CD8-positive, alpha-beta memory T cell (primary cell): ENCODE measurements around the gene TXNIP. TPM values are rescaled to one million over a fixed set of nuclear protein-coding genes. Genes with fewer than 3 reads are reported as not detected.
A peak's percentile ranks its signal among the peaks of the same experiment; 100 is the strongest.
"Not testable (repeated sequence)": the region's sequence is repeated elsewhere in the genome, so short reads cannot be mapped to it uniquely, and the experiment has no call there.

Experiments used
- CTCF ChIA-PET: fragments of 350-600 bp; sonication (Branson Sonifier 250); formaldehyde crosslinking; loops from one replicate; lab custom pipeline; 2021; ENCODE audit warnings: antibody characterized with exemption; lab: Charles Lee
- POLR2A ChIA-PET: fragments of 350-600 bp; sonication (Branson Sonifier 250); formaldehyde crosslinking; loops from one replicate; lab custom pipeline; 2021; ENCODE audit warnings: antibody characterized with exemption; lab: Charles Lee
- DNase-seq, 5 donors: peaks; one replicate each; pipeline versions ENCODE4 v3.0.0 to v3.0.0-alpha.2; 2020 to 2022; ENCODE audit warnings: mixed read lengths in 1 of 5
- H3K27ac ChIP-seq: one replicate; pipeline ENCODE4 v1.7.0; 2013; ENCODE audit warnings: low read depth, mild to moderate bottlenecking, low read length, moderate library complexity
- H3K27me3 ChIP-seq: 2 replicates; pipeline ENCODE4 v1.7.0; 2013; ENCODE audit warnings: low read length, mild to moderate bottlenecking; ENCODE audit not compliant: insufficient read depth, poor library complexity, severe bottlenecking
- H3K36me3 ChIP-seq: 2 replicates; pipeline ENCODE4 v1.7.0; 2013; ENCODE audit warnings: mild to moderate bottlenecking, low read length, moderate library complexity; ENCODE audit not compliant: insufficient read depth
- H3K4me1 ChIP-seq: 2 replicates; pipeline ENCODE4 v1.7.0; 2013; ENCODE audit warnings: mild to moderate bottlenecking, low read length, moderate library complexity; ENCODE audit not compliant: insufficient read depth
- H3K4me3 ChIP-seq: 2 replicates; pipeline ENCODE4 v1.7.0; 2013; ENCODE audit warnings: mild to moderate bottlenecking, low read length
- H3K9me3 ChIP-seq: 2 replicates; pipeline ENCODE4 v1.7.0; 2013; ENCODE audit warnings: mild to moderate bottlenecking, low read length
- H3K27ac Mint-ChIP-seq, 8 donors: one replicate each; pipeline ENCODE4 v1.8.0; 2020 to 2021; ENCODE audit warnings: mixed read lengths in 8 of 8, mild to moderate bottlenecking in 6 of 8, inconsistent platforms in 3 of 8, moderate library complexity in 3 of 8
- H3K27me3 Mint-ChIP-seq, 2 donors: one replicate each; pipeline ENCODE4 v1.8.0; 2020 to 2021; ENCODE audit warnings: mixed read lengths in 2 of 2, mild to moderate bottlenecking in 1 of 2, moderate library complexity in 1 of 2
- H3K36me3 Mint-ChIP-seq, 3 donors: one replicate each; pipeline ENCODE4 v1.8.0; 2020 to 2021; ENCODE audit warnings: mixed read lengths in 3 of 3, inconsistent platforms in 1 of 3, mild to moderate bottlenecking in 1 of 3
- H3K4me1 Mint-ChIP-seq, 3 donors: one replicate each; pipeline ENCODE4 v1.8.0; 2020 to 2021; ENCODE audit warnings: mixed read lengths in 3 of 3, inconsistent platforms in 1 of 3, mild to moderate bottlenecking in 1 of 3
- H3K4me3 Mint-ChIP-seq, 7 donors: one replicate each; pipeline ENCODE4 v1.8.0; 2020 to 2021; ENCODE audit warnings: mixed read lengths in 7 of 7, mild to moderate bottlenecking in 6 of 7, moderate library complexity in 4 of 7, inconsistent platforms in 2 of 7
- H3K9me3 Mint-ChIP-seq, 5 donors: one replicate each; pipeline ENCODE4 v1.8.0; 2020 to 2022; ENCODE audit warnings: mixed read lengths in 5 of 5, mild to moderate bottlenecking in 3 of 5, moderate library complexity in 2 of 5, inconsistent platforms in 1 of 5
- polyA plus RNA-seq: library from polyadenylated mRNA; unstranded; fragments of 300-500 nt; fragmentation: Illumina TruSeq; gene quantifications from one replicate; pipeline ENCODE4 v1.2.3, GENCODE V29; 2021
- total RNA-seq, 2 experiments: library from RNA; stranded (reverse); gene quantifications; one replicate each; pipeline ENCODE4 v1.2.3, GENCODE V29; 2021

Gene TXNIP
- total and polyA plus RNA-seq, 3 experiments from 2014 or later = 167 to 4,579 (median 170) TPM

- Histone ChIP-seq H3K27me3 (no peaks in the 10 kb centered on the region), H3K9me3 (no peaks in the 10 kb centered on the region), H3K4me3 (no peak overlapping the region), H3K36me3 (no peaks in the 10 kb centered on the region), H3K27ac (no peak overlapping the region), H3K4me1 (peaks cover 4% of the 10 kb centered on the region)
- Mint-ChIP-seq H3K4me3 (no peak overlapping the region), H3K36me3 (peaks cover 0 to 3% (median 2%) of the 10 kb centered on the region in 3 donors), H3K27me3 (peaks cover 12 to 18% of the 10 kb centered on the region in 2 donors), H3K27ac (no peak overlapping the region), H3K4me1 (peaks cover 13 to 22% (median 14%) of the 10 kb centered on the region in 3 donors), H3K9me3 (peaks cover 0 to 4% (median 3%) of the 10 kb centered on the region in 5 donors)
- DNase-seq = no peak
- CTCF ChIA-PET = interaction anchor here (1.2 to 4.6 kb wide), 8 partner anchors 11 to 186 kb away, joined by 3 to 16 read pairs (median 6); partner anchors contain the start of gene NUDT17
- POLR2A ChIA-PET = no interaction called here
Observed at GRCh38 chr1:146031476-146031875, 35.1 kb upstream of the TXNIP start.

DNA sequence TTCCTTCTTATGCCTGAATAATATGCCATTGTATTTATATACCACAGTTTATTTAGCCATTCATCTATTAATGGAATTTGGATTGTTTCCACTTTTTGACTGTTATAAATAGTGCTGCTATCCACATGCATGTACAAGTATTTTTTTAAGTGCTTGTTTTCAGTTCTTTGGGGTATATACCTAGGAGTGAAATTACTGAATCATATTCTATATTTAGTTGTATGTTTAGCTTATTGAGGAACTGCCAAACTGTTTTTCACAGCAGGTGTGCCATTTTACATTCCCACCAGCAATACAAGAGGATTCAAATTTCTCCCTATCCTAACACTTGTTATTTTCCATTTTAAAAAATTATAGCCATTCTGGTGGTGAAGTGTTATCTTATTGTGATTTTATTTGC is 32.7 kb upstream of the TXNIP start:
- peaks cover 3 to 5% (median 5%) of the 10 kb centered on the region in 3 donors for H3K4me1 Mint-ChIP-seq
- Histone ChIP-seq H3K27me3 (no peaks in the 10 kb centered on the region), H3K4me1 (no peaks in the 10 kb centered on the region), H3K36me3 (no peaks in the 10 kb centered on the region), H3K27ac (no peak overlapping the region), H3K4me3 (no peak overlapping the region), H3K9me3 (no peaks in the 10 kb centered on the region)
- H3K9me3 Mint-ChIP-seq = no peaks in the 10 kb centered on the region
- no peaks in the 10 kb centered on the region for H3K36me3 Mint-ChIP-seq
- H3K27ac Mint-ChIP-seq = no peak overlapping the region
- H3K4me3 Mint-ChIP-seq = no peak overlapping the region
- DNase-seq = no peak
- CTCF ChIA-PET = no interaction called here
- H3K27me3 Mint-ChIP-seq = peaks cover 12 to 29% of the 10 kb centered on the region in 2 donors
- POLR2A ChIA-PET = interaction anchor here (0.7 kb wide), 1 partner anchor 16 kb away, joined by 4 read pairs; no protein-coding TSS in a partner anchor

GRCh38 chr1:146026650-146027049 is 30.3 kb upstream of the TXNIP start:
- H3K27ac Mint-ChIP-seq, H3K9me3 Mint-ChIP-seq, H3K36me3 Mint-ChIP-seq, H3K36me3 ChIP-seq, H3K9me3 ChIP-seq, H3K4me1 ChIP-seq, H3K4me3 ChIP-seq, H3K27me3 ChIP-seq, H3K27ac ChIP-seq, H3K4me1 Mint-ChIP-seq, DNase-seq: not testable (repeated sequence)
- ChIA-PET CTCF (interaction anchor here (0.8 kb wide), 1 partner anchor 9 kb away, joined by 3 read pairs; no protein-coding TSS in a partner anchor), POLR2A (interaction anchor here (0.7 to 1.2 kb wide), 2 partner anchors 10 to 39 kb away, joined by 11 to 21 read pairs; no protein-coding TSS in a partner anchor)
- Mint-ChIP-seq H3K4me3 (peak overlapping the region in 1 of 7 donors; percentile 27), H3K27me3 (peaks cover 12 to 48% of the 10 kb centered on the region in 2 donors)

GRCh38 chr1:146025787-146026495 is 29.6 kb upstream of the TXNIP start:
- not testable (repeated sequence) for H3K9me3 ChIP-seq, H3K27ac ChIP-seq, H3K27me3 ChIP-seq, H3K36me3 Mint-ChIP-seq, H3K9me3 Mint-ChIP-seq, H3K4me1 Mint-ChIP-seq, DNase-seq, H3K4me3 Mint-ChIP-seq, H3K27ac Mint-ChIP-seq, H3K4me3 ChIP-seq, H3K36me3 ChIP-seq, H3K4me1 ChIP-seq
- ChIA-PET POLR2A (interaction anchor here (1.2 kb wide), 1 partner anchor 11 kb away, joined by 21 read pairs; no protein-coding TSS in a partner anchor), CTCF (interaction anchor here (0.8 to 1.2 kb wide), 2 partner anchors 8 to 46 kb away, joined by 3 read pairs; no protein-coding TSS in a partner anchor)
- peaks cover 15 to 56% of the 10 kb centered on the region in 2 donors for H3K27me3 Mint-ChIP-seq

GRCh38 chr1:146022403-146023127 is 26.2 kb upstream of the TXNIP start:
- Mint-ChIP-seq H3K27me3 (peaks cover 27 to 80% of the 10 kb centered on the region in 2 donors), H3K4me3 (no peak overlapping the region), H3K4me1 (peaks cover 8 to 14% (median 9%) of the 10 kb centered on the region in 3 donors), H3K27ac (no peak overlapping the region), H3K9me3 (no peaks in the 10 kb centered on the region), H3K36me3 (peaks cover 0 to 4% (median 0%) of the 10 kb centered on the region in 3 donors)
- Histone ChIP-seq H3K27me3 (peaks cover 31% of the 10 kb centered on the region), H3K4me1 (peaks cover 8% of the 10 kb centered on the region), H3K9me3 (no peaks in the 10 kb centered on the region), H3K36me3 (no peaks in the 10 kb centered on the region), H3K27ac (no peak overlapping the region), H3K4me3 (no peak overlapping the region)
- no peak for DNase-seq
- ChIA-PET CTCF (interaction anchor here (1.1 to 1.7 kb wide), 3 partner anchors 10 to 177 kb away, joined by 3 read pairs; partner anchors contain the start of gene NUDT17), POLR2A (no interaction called here)

GRCh38 chr1:146021622-146022402 is 25.4 kb upstream of the TXNIP start, which contains the start of gene HJV:
Gene HJV (minus strand): TSS chr1:146021735. CDS start chr1:146020231, 1,504 bp downstream.
- H3K9me3 Mint-ChIP-seq = no peaks in the 10 kb centered on the region
- H3K36me3 Mint-ChIP-seq = peaks cover 0 to 4% (median 0%) of the 10 kb centered on the region in 3 donors
- H3K4me3 Mint-ChIP-seq = no peak within 1 kb of the TSS
- CTCF ChIA-PET = interaction anchor here (0.7 to 1.7 kb wide), 7 partner anchors 11 to 176 kb away, joined by 3 to 5 read pairs (median 3); partner anchors contain the start of gene NUDT17
- POLR2A ChIA-PET = no interaction called here
- peaks cover 8 to 14% (median 9%) of the 10 kb centered on the region in 3 donors for H3K4me1 Mint-ChIP-seq
- no peak within 1 kb of the TSS for H3K4me3 ChIP-seq
- peaks cover 8% of the 10 kb centered on the region for H3K4me1 ChIP-seq
- DNase-seq = no peak
- peaks cover 23 to 85% of the 10 kb centered on the region in 2 donors for H3K27me3 Mint-ChIP-seq
- H3K36me3 ChIP-seq = no peaks in the 10 kb centered on the region
- H3K9me3 ChIP-seq = no peaks in the 10 kb centered on the region
- H3K27me3 ChIP-seq = peaks cover 31% of the 10 kb centered on the region
- peak within 1 kb of the TSS in 1 of 8 donors; percentile 8 for H3K27ac Mint-ChIP-seq
- peak within 1 kb of the TSS; percentile 50 for H3K27ac ChIP-seq

DNA sequence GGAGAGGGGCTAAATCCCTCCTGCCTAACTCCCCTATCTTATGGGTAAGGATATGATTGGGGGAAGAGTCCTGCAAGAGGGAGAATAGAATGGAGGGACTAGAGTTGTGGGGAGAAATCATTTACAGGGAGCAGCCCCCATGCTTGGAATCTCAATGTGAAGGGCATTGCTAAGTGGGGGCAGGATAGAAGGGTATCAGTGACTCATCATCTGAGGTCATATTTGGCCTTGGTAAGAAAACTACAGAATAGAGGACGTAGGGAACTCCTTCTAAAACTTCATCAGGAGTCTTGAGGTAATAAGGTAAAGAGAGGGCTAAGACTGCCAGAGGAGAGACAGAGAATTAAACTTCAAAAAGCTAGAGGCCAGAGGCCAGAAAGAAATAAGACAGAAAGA is 24.7 kb upstream of the TXNIP start:
- CTCF ChIA-PET = interaction anchor here (0.7 to 1.7 kb wide), 6 partner anchors 17 to 175 kb away, joined by 3 to 5 read pairs (median 3); partner anchors contain the start of gene NUDT17
- H3K27ac Mint-ChIP-seq = peak overlapping the region in 1 of 8 donors; percentile 8
- H3K27me3 Mint-ChIP-seq = peaks cover 23 to 82% of the 10 kb centered on the region in 2 donors

More for the DNA sequence above, 24.7 kb upstream of the TXNIP start:
- Mint-ChIP-seq H3K4me3 (no peak overlapping the region), H3K4me1 (peaks cover 8 to 14% (median 9%) of the 10 kb centered on the region in 3 donors), H3K36me3 (peaks cover 0 to 4% (median 0%) of the 10 kb centered on the region in 3 donors), H3K9me3 (no peaks in the 10 kb centered on the region)
- Histone ChIP-seq H3K9me3 (no peaks in the 10 kb centered on the region), H3K4me1 (peaks cover 8% of the 10 kb centered on the region), H3K4me3 (no peak overlapping the region), H3K36me3 (no peaks in the 10 kb centered on the region), H3K27me3 (peaks cover 31% of the 10 kb centered on the region), H3K27ac (peak overlapping the region; percentile 50)
- POLR2A ChIA-PET = no interaction called here
- no peak for DNase-seq
